ENCODE measurements around the gene OR4C11.

The OR4C11 gene

GRCh38 chr11:55607545-55607944 lies at the start of gene OR4C11:
Gene OR4C11, minus strand, starts transcription at chr11:55607645. Its CDS starts 3,272 bp downstream, at chr11:55604373.
- no peak for DNase-seq

GRCh38 chr11:55655096-55655495 lies 47.7 kb upstream of the OR4C11 start:
- no peak for DNase-seq

- no peak for DNase-seq
These were observed 45.1 kb upstream of the OR4C11 start for GRCh38 chr11:55652560-55652959.

DNA sequence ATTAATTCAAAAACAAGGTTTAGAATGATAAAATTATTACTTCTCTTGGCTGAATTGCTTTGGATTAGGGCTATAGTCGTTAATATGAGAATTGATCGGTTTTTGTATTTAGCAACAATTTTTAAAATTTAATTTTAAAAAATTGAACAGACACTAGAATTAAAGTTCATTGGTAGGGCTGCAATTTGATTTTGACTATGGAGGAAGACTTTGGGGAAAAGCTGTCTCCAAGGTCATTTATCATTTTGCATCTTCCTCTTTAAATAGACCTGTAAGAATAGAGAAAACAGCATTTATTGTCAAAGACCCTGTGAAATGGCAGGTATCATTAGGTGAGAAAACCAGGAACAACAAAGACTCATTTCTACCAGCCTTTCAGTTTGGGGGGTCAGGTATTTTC lies 40.6 kb upstream of the OR4C11 start, which contains the start of gene OR4S2:
Gene OR4S2 (plus strand): TSS at position 301 of the 400 bp plus-strand sequence. CDS start 2,577 bp downstream, outside the sequence.
- no peak for DNase-seq

DNA sequence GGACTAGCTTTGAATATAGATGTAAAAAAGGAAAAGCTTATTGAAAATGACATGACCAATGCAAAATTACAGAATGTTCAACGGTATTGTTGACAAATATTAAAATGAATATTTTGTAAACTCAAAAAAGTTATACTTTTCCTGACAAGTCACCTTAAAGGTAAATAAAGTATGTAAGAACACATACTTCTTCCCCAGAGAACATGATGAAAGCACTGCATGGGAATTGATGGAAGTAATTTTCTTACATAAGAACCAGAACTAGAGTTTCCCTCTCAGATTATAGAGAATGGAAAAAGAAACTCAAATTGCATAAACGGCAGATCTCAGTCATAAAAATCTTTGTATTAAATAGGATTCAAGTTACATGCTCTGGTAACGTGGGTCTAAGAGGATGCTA lies 27.4 kb upstream of the OR4C11 start, which contains the start of gene OR4P4:
Gene OR4P4 (plus strand): TSS at position 301 of the 400 bp plus-strand sequence.
- no peak for DNase-seq

DNA sequence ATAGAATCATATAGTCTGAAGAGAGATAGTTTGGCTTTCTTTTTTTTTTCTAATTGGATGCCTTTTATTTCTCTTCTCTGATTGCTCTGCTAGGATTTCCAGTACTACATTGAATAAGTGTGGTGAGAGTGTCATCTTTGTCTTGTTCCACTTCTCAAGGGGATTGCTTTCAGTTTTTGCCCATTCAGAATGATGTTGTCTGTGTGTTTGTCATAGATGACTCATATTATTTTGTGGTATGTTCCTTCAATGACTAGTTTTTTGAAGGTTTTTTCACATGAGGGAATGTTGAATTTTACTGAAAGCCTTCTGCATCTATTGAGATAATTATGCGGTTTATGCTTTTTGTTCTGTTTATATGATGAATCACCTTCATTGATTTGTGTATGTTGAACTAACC lies 17.1 kb upstream of the OR4C11 start:
- DNase-seq = no peak

DNA sequence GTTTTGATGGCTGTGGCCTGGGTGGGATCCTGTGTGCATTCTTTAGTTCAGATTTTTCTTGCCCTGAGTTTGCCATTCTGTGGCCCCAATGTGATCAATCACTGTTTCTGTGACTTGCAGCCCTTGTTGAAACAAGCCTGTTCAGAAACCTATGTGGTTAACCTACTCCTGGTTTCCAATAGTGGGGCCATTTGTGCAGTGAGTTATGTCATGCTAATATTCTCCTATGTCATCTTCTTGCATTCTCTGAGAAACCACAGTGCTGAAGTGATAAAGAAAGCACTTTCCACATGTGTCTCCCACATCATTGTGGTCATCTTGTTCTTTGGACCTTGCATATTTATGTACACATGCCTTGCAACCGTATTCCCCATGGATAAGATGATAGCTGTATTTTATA lies 34.9 kb downstream of the OR4C11 start:
- no peak for DNase-seq

GRCh38 chr11:55571828-55572227 lies 35.6 kb downstream of the OR4C11 start, which contains the start of gene OR4C16:
Gene OR4C16, plus strand, starts transcription at chr11:55572128. Its CDS starts 0 bp downstream, at chr11:55572128.
- no peak for DNase-seq

- DNase-seq = no peak
These were observed 53.3 kb downstream of the OR4C11 start, which contains the start of gene OR4C15 for GRCh38 chr11:55554169-55554568. Gene OR4C15, plus strand, starts transcription at chr11:55554469. Its CDS starts 0 bp downstream, at chr11:55554469.
